ENCODE measurements around the gene DCC.

- TF ChIP-seq CTCF (IDR thresholded peaks at IDR 0.05; ENCODE audit: low read length) (no peak), EZH2 (optimal IDR thresholded peaks at IDR 0.05; ENCODE audit: low read depth, low read length) (no peak), EZH2phosphoT487 (IDR thresholded peaks at IDR 0.05; ENCODE audit: low read length) (no peak)
These were observed 5.7 kb upstream of the DCC start for GRCh38 chr18:52334307-52334706.

All from MM.1S (cell line).